ENCODE measurements around the gene PNMA1.

GRCh38 chr14:73757381-73757780, 43.2 kb upstream of the PNMA1 start:
- TF ChIP-seq CTCF (IDR thresholded peaks at IDR 0.05) (no peak), POLR2A (IDR thresholded peaks at IDR 0.05) (no peak)
